Brain microvascular endothelial cell (primary cell): Measurements from ENCODE around the gene NEK7.

Experiments
- DNase-seq: peaks from one replicate; pipeline ENCODE4 v3.0.0-alpha.2; 2020
- H3K27ac ChIP-seq: fragments of 250-450 bp; sonication (Bioruptor Pico); 2 replicates; pipeline ENCODE4 v1.5.1; 2020; ENCODE audit warnings: mild to moderate bottlenecking, moderate library complexity
- H3K27me3 ChIP-seq: fragments of 250-450 bp; sonication (Bioruptor Pico); replicated peaks from 2 replicates; pipeline ENCODE4 v1.5.1; 2020; ENCODE audit warnings: mild to moderate bottlenecking
- H3K36me3 ChIP-seq: fragments of 250-450 bp; sonication (Bioruptor Pico); replicated peaks from 2 replicates; pipeline ENCODE4 v1.5.1; 2020; ENCODE audit warnings: mild to moderate bottlenecking
- H3K4me3 ChIP-seq: 2 replicates; pipeline ENCODE4 v1.5.1; 2011; ENCODE audit warnings: low read depth, mild to moderate bottlenecking, control low read depth, low read length, moderate library complexity
- in situ Hi-C: cut with HindIII; loops from 2 replicates; pipeline ENCODE4 v1.10.0; 2017; ENCODE audit warnings: low sequenced_read_pairs, low pct_ligation_motif_present
- TF ChIP-seq, protein P1 (sequence below): IDR thresholded peaks from 2 replicates; pipeline ENCODE4 v1.5.1; 2011; ENCODE audit warnings: low read depth, mild to moderate bottlenecking, moderate library complexity, low read length, control low read depth, inconsistent platforms; ENCODE audit errors: missing control alignments

Gene NEK7

DNA sequence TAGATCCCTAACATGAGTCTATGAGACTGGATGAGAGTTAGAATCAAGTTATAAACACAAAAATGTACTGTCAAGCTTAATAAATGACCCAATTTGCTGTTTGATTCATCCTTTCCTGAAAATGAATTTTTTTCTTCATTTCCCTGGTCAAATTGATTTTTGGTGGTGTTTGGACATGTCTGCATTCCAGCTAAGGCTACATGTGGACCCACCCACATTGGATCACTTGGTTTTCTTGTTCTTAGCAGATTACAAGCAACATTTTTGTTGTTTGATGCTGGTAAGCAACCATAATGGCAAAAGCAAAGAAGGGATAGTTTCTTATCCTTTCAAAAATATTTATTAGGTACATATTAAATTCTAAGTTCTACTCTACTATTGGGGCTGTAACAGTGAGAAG is 181.1 kb downstream of the NEK7 start:
- TF ChIP-seq, protein P1, sequence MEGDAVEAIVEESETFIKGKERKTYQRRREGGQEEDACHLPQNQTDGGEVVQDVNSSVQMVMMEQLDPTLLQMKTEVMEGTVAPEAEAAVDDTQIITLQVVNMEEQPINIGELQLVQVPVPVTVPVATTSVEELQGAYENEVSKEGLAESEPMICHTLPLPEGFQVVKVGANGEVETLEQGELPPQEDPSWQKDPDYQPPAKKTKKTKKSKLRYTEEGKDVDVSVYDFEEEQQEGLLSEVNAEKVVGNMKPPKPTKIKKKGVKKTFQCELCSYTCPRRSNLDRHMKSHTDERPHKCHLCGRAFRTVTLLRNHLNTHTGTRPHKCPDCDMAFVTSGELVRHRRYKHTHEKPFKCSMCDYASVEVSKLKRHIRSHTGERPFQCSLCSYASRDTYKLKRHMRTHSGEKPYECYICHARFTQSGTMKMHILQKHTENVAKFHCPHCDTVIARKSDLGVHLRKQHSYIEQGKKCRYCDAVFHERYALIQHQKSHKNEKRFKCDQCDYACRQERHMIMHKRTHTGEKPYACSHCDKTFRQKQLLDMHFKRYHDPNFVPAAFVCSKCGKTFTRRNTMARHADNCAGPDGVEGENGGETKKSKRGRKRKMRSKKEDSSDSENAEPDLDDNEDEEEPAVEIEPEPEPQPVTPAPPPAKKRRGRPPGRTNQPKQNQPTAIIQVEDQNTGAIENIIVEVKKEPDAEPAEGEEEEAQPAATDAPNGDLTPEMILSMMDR = no peak
- Histone ChIP-seq H3K36me3 (no peaks in the 10 kb centered on the region), H3K27ac (no peak overlapping the region), H3K27me3 (no peaks in the 10 kb centered on the region), H3K4me3 (no peak overlapping the region)
- DNase-seq = no peak
- in situ Hi-C loops = no loop called here

DNA sequence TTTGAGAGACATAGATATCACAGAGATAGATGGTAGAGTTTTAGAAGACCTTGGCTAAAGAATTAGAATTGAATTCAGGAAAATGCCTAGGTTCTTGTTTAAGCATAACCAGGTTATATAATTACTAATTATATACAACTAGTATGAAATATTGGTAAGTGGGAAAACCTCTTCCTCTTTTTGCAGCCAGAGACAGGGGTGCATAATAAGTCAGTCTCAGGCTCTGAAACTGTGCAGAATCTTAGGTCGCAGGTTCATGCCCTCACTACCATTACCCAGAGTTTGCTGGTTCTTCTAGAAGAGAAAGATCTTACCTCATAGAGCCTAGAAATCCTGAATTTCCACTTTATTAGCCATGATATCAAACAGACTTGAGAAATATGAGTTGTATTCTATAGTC is 183.3 kb downstream of the NEK7 start:
- in situ Hi-C loops = no loop called here
- no peak overlapping the region for H3K27ac ChIP-seq
- TF ChIP-seq, protein P1 = no peak
- no peaks in the 10 kb centered on the region for H3K36me3 ChIP-seq
- no peaks in the 10 kb centered on the region for H3K27me3 ChIP-seq
- no peak overlapping the region for H3K4me3 ChIP-seq
- DNase-seq = no peak

DNA sequence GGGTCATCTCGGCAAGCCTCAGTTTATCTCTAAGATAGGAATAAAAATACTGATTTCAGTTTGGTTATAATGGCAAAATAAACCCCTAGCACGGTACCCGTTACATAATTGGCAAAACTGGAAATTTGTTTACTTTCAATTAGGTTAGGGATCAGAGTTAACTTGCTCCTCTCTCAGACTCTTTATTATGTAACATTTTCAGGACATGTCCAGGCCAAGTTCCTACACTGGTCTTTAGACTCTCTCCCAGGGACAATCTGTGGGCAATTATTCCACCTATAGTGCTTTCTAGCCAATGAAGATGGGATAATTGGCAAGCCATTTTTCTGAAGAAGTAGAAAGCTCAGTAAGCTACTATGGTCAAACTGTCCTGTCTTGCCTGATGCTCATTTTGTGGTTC is 189.4 kb downstream of the NEK7 start:
- TF ChIP-seq, protein P1 = no peak
- in situ Hi-C loops = no loop called here
- Histone ChIP-seq H3K27ac (no peak overlapping the region), H3K36me3 (no peaks in the 10 kb centered on the region), H3K4me3 (no peak overlapping the region), H3K27me3 (no peaks in the 10 kb centered on the region)
- DNase-seq = no peak

DNA sequence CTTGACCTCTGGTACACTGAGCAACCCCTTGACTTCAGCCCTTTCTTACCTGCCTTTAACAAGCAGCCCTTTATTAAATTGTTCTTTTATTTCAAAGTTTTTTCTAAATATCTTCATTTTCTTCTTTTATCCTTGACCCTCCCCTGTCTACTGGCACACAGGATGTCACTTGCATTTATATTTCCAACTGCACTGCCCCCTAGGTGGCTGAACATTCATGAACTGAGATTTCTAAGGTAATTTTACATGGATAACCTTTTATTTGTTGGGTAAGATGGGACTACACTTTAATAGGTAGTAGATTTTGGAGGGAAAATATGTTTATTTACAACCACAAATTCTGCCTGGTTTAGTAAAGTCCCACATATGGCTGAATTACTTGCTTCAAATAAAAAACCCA is 193.7 kb downstream of the NEK7 start:
- TF ChIP-seq, protein P1 = peak; percentile 38
- no peaks in the 10 kb centered on the region for H3K36me3 ChIP-seq
- no peak overlapping the region for H3K27ac ChIP-seq
- in situ Hi-C loops = no loop called here
- no peaks in the 10 kb centered on the region for H3K27me3 ChIP-seq
- H3K4me3 ChIP-seq = no peak overlapping the region
- DNase-seq = no peak

DNA sequence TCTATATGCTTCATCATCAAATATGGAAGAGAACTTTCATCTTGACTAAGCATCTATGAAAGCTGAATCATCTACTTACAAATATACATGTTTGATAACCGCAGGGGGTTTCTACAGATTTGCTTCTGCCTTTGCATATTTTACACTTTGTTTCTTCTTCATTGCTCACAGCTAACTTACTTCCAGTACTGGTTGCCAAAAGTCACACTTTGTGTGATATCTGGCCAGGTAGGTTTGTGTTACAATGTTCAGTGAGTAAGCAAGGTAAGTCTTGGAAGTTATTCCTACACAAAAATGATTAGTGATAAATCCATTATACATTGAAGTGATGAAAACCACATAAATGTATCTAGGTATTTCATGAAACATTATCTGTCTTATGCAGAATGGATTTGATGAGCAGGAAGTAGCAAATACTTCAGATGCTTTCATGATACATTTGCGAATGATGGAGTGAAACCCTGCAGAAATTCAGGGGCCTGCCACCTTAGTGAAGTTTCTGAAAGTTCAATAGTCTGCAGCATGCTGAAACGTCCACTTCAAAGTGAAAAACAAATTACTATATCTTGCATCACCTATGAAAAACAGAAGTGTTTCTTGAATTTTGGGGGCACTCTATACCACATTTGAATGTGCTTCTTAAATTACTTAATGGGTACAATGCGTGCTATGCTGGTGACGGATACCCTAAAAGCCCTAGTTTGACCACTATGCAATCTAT is 196.3 kb downstream of the NEK7 start:
- TF ChIP-seq, protein P1 = no peak
- Histone ChIP-seq H3K27ac (no peak overlapping the region), H3K27me3 (no peaks in the 10 kb centered on the region), H3K4me3 (no peak overlapping the region), H3K36me3 (no peaks in the 10 kb centered on the region)
- DNase-seq = no peak
- in situ Hi-C loops = no loop called here

DNA sequence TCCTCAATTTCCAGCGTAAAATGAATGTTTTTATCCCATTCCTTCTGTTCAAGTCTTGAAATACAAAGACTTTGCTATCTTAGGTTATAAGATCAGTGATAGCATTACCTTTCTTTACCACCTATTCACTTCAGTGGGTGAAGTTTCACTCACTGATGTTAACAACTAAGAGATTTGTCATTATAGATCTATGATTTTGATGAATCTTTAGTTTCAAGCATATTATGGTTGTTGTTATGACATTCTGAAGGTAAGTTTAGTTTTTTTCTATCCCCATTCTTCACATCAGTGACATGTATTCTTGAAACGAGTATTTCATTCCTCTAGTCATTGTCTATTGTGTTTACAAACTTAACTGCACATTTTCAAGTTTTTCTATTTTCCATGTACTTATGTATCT is 201.1 kb downstream of the NEK7 start:
- in situ Hi-C loops = no loop called here
- Histone ChIP-seq H3K36me3 (no peaks in the 10 kb centered on the region), H3K4me3 (no peak overlapping the region), H3K27ac (no peak overlapping the region), H3K27me3 (no peaks in the 10 kb centered on the region)
- no peak for DNase-seq
- TF ChIP-seq, protein P1 = no peak
